ENCODE measurements around the gene HADHA. TPM values are rescaled to one million over a fixed set of nuclear protein-coding genes. Genes with fewer than 3 reads are reported as not detected.

Gene HADHA
- total RNA-seq, 2 experiments from 2014 or later, result 108 to 110 TPM

DNA sequence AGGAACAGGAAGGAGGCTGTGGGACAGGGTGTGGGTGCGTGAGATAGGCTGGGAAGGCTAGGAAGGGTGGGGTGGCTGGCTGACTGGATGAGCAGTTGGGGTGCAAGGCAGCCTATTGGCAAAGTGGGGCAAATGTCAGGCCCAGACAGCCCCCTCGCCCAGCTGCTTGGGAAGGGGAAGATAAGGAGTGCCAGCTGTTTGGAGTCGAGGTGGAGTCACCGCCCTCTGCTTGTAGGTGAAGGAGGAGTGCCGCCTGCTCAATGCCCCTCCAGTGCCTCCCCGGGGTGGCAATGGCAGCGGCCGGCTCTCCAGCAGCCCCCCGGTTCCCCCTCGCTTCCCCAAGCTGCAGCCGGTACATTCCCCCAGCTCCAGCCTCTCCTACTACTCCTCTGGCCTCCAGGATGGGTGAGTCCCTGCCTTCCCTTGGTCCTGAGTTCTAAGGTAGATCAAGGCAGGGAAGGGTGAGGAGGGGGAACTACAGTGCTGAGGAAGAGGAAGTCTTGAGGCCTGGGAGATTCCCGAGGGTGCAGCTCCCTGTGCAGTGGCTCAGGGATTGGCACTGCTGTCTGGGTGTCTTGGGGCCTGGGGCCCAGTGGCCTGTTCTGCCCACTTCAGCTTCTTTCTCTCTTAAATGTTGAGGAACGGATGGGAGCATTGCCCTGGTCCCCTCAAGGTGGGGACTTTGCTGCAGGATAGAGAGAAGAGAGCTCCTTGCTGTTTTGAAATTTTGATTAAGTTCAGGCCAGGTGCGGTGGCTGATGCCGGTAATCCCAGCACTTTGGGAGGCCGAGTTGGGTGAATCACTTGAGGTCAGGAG lies 58.3 kb downstream of the HADHA start:
- Mint-ChIP-seq H3K27me3 (peaks cover 12% of the 10 kb centered on the region), H3K27ac (no peak overlapping the region)

DNA sequence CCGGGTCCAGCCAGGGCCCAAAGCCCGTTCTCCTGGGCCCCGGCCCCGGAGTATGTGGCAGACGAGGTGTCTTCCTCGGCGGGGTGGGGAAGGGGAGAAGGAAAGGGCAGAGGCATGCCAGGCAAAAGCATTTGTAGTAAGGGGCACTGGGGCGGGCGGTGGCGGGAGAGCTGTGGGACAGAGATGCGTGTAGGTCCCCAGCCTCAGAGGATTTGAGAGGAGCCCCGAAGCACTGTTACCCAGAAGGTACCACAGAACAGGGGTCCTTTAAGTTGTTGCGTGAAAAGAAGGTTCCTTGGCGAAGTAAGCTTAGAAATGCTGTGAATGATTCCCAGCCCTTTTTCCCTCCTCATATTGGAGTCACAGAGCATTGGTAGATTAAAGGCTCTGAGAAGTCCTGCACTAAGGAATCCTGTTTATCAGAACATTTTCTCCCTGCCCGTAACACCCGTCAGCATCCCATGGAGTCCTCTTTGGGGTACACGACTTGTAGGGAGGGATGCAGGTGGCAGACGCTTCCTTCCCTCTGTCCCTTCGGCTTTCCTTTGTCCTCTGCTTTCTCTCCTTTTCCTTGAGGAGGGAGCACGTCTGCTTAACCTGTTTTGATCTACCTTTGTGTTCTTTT lies 59.0 kb downstream of the HADHA start:
- no peak overlapping the region for H3K27ac Mint-ChIP-seq
- H3K4me3 Mint-ChIP-seq, result peak overlapping the region; percentile 58
- H3K27me3 Mint-ChIP-seq, result peaks cover 16% of the 10 kb centered on the region

More for the DNA sequence above, 58.3 kb downstream of the HADHA start:
- ChIA-PET POLR2A (interaction anchor here (1.2 to 4.1 kb wide), 3 partner anchors 16 to 58 kb away, joined by 4 to 19 read pairs (median 4); partner anchors contain the start of genes HADHA and HADHB), CTCF (interaction anchor here (0.6 to 1.8 kb wide), 3 partner anchors 9 to 98 kb away, joined by 3 to 8 read pairs (median 4); no protein-coding TSS in a partner anchor)
- Mint-ChIP-seq H3K4me3 (peak overlapping the region; percentile 58), H3K4me1 (peaks cover 16% of the 10 kb centered on the region), H3K9me3 (no peaks in the 10 kb centered on the region), H3K36me3 (ENCODE audit: low read depth) (peaks cover 9% of the 10 kb centered on the region)
- DNase-seq, result no peak

DNA sequence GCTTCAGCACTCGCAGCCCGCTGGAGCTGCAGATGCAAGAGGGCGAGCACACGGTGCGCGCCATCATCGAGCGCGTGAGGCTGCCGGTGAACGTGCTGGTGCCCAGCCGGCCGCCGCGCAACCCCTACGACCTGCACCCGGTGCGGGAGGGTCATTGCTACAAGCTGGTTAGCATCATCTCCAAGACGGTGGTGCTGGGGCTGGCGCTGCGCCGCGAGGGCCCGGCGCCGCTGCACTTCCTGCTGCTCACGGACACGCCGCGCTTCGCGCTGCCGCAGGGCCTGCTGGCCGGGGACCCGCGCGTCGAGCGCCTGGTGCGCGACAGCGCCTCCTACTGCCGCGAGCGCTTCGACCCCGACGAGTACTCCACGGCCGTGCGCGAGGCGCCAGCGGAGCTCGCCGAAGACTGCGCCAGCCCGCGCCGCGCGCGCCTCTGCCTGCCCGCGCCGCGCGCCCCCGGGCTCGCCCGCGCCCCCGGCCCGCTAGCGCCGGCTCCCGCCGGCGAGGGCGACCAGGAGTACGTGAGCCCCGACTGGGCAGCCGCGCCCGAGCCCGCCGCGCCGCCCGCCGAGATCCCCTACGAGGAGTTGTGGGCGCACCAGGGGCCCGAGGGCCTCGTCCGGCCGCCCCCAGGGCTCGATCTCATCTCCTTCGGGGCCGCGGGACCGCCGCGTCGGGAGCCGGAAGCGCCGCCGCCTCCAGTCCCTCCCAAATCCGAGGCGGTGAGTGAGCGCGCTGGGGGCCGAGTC lies 59.7 kb downstream of the HADHA start:
- Mint-ChIP-seq H3K9me3 (no peaks in the 10 kb centered on the region), H3K27ac (no peak overlapping the region), H3K27me3 (peaks cover 20% of the 10 kb centered on the region), H3K4me1 (peaks cover 18% of the 10 kb centered on the region), H3K36me3 (ENCODE audit: low read depth) (no peaks in the 10 kb centered on the region), H3K4me3 (peak overlapping the region; percentile 58)
- peak; percentile 88 for DNase-seq
- ChIA-PET POLR2A (interaction anchor here (0.6 to 4.1 kb wide), 11 partner anchors 9 to 511 kb away, joined by 3 to 19 read pairs (median 4); partner anchors contain the start of genes ADGRF3, ASXL2, HADHA and HADHB), CTCF (interaction anchor here (0.5 to 2.1 kb wide), 25 partner anchors 8 to 847 kb away, joined by 3 to 9 read pairs (median 4); partner anchors contain the start of gene HADHA)

More for the DNA sequence above, 59.0 kb downstream of the HADHA start:
- Mint-ChIP-seq H3K9me3 (no peaks in the 10 kb centered on the region), H3K4me1 (peaks cover 16% of the 10 kb centered on the region), H3K36me3 (ENCODE audit: low read depth) (peaks cover 3% of the 10 kb centered on the region)
- ChIA-PET CTCF (interaction anchor here (0.5 to 2.1 kb wide), 25 partner anchors 8 to 848 kb away, joined by 3 to 9 read pairs (median 4); partner anchors contain the start of gene HADHA), POLR2A (interaction anchor here (0.9 to 4.1 kb wide), 7 partner anchors 9 to 307 kb away, joined by 3 to 19 read pairs (median 4); partner anchors contain the start of genes ASXL2, HADHA and HADHB)
- no peak for DNase-seq

DNA sequence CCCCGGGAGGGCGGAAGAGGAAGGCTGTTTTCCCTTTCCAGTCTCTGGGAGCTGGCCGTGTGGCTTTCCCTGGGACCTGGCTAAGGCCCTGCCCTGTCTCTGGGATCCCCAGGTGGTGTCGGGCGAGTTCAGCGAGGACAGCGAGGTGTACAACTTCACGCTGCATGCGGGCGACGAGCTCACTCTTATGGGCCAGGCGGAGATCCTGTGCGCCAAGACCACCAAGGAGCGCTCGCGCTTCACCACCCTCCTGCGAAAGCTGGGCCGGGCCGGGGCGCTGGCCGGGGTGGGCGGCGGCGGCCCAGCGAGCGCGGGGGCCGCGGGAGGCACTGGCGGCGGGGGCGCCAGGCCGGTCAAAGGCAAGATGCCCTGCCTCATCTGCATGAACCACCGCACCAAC lies 60.3 kb downstream of the HADHA start:
- POLR2A ChIA-PET, result interaction anchor here (0.6 to 4.1 kb wide), 10 partner anchors 8 to 510 kb away, joined by 3 to 19 read pairs (median 4); partner anchors contain the start of genes ADGRF3, ASXL2, HADHA and HADHB
- Mint-ChIP-seq H3K4me3 (peak overlapping the region; percentile 47), H3K9me3 (no peaks in the 10 kb centered on the region), H3K27me3 (peaks cover 24% of the 10 kb centered on the region), H3K36me3 (ENCODE audit: low read depth) (no peaks in the 10 kb centered on the region), H3K4me1 (peaks cover 21% of the 10 kb centered on the region), H3K27ac (no peak overlapping the region)
- no peak for DNase-seq
- CTCF ChIA-PET, result interaction anchor here (0.7 to 2.1 kb wide), 18 partner anchors 8 to 847 kb away, joined by 3 to 9 read pairs (median 4); partner anchors contain the start of gene HADHA

DNA sequence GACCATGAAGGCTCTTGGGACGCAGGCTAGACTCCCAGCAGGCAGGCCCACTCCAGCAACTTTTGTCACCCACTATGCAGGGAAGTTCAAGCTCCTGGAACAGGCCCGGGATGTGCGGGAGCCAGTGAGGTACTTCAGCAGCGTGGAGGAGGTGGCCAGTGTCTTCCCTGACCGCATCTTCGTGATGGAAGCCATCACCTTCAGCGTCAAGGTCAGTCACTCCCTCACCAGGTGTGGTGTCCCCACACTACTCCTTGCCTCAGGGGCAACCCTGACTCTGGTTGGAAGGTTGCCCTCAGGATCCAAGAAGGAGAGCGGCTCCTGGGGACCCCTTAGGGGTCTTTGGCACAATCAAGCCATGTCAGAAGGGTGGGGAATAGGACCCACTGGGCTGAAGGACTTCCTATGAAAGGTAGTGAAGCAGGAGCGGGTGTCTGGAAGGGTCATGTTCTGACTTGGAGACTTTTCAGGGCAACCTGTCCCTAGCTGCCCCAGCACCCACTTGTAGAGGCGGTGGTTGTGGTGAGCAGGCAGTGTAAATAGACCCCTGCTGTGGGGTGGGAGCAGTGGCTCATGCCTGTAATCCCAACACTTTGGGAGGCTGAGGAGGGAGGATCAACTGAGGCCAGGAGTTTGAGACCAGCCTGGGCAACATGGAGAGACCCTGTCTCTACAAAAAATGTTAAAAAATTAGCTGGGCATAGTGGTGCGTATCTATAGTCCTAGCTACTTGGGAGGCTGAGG lies 61.4 kb downstream of the HADHA start:
- peaks cover 27% of the 10 kb centered on the region for H3K27me3 Mint-ChIP-seq
- peaks cover 23% of the 10 kb centered on the region for H3K4me1 Mint-ChIP-seq
- ChIA-PET POLR2A (interaction anchor here (4.1 kb wide), 1 partner anchor 62 kb away, joined by 19 read pairs; the partner anchor contains the start of genes HADHA and HADHB), CTCF (interaction anchor here (1.9 to 2.0 kb wide), 3 partner anchors 15 to 286 kb away, joined by 6 to 9 read pairs (median 9); partner anchors contain the start of gene HADHA)
- DNase-seq, result no peak
- no peak overlapping the region for H3K4me3 Mint-ChIP-seq
- H3K9me3 Mint-ChIP-seq, result no peaks in the 10 kb centered on the region
- no peaks in the 10 kb centered on the region for H3K36me3 Mint-ChIP-seq (ENCODE audit: low read depth)
- no peak overlapping the region for H3K27ac Mint-ChIP-seq

DNA sequence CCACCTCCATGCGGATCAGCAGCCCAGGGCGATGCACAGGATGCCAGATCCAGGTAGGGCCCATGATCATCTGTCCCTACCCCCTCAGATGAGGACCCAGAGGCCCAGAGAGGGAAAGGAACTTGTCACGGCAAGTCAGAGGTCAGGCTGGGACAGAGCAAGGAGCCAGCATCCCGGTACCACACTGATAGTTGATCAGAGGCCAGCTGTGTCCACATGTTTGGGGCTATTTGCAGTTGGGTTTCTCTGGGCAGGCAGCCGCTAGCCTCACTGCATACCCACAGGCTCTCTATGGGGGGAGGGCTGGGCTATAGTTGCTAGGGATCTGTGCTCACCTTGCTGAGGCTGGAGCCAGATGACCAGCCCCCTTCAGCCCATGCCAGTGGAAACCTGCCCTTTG lies 62.0 kb downstream of the HADHA start:
- Mint-ChIP-seq H3K27me3 (peaks cover 28% of the 10 kb centered on the region), H3K36me3 (ENCODE audit: low read depth) (no peaks in the 10 kb centered on the region), H3K4me1 (peaks cover 23% of the 10 kb centered on the region), H3K27ac (no peak overlapping the region), H3K9me3 (no peaks in the 10 kb centered on the region), H3K4me3 (no peak overlapping the region)
- CTCF ChIA-PET, result interaction anchor here (1.2 kb wide), 1 partner anchor 232 kb away, joined by 4 read pairs; no protein-coding TSS in a partner anchor
- POLR2A ChIA-PET, result no interaction called here
- DNase-seq, result no peak

DNA sequence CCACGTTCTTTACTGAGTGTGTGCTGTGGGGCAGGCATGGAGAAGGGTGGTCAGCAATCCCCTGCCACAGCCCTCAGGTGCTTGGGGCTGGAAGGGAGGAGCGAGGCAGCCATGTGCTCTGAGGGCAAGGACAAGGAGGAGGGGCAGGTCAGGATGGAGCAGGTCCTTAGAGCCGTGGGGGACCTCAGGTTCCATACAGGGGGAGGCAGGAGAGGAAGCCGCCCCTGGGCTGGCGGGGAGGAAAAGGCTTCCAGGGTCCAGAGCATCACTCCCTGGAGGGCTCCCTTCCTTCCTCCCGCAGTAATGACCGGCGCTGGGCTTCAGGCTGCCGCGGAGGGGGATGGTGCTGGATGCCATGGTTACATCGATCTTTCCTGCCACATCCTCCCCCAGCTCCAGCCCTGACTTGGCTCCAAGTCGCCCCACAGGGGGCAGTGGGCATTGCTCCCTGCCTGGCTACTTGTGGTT lies 65.0 kb downstream of the HADHA start:
- Mint-ChIP-seq H3K4me1 (peaks cover 15% of the 10 kb centered on the region), H3K27ac (no peak overlapping the region), H3K4me3 (no peak overlapping the region), H3K9me3 (no peaks in the 10 kb centered on the region), H3K27me3 (peaks cover 40% of the 10 kb centered on the region), H3K36me3 (ENCODE audit: low read depth) (no peaks in the 10 kb centered on the region)
- no peak for DNase-seq
- POLR2A ChIA-PET, result no interaction called here
- CTCF ChIA-PET, result interaction anchor here (0.9 kb wide), 1 partner anchor 18 kb away, joined by 3 read pairs; no protein-coding TSS in a partner anchor

DNA sequence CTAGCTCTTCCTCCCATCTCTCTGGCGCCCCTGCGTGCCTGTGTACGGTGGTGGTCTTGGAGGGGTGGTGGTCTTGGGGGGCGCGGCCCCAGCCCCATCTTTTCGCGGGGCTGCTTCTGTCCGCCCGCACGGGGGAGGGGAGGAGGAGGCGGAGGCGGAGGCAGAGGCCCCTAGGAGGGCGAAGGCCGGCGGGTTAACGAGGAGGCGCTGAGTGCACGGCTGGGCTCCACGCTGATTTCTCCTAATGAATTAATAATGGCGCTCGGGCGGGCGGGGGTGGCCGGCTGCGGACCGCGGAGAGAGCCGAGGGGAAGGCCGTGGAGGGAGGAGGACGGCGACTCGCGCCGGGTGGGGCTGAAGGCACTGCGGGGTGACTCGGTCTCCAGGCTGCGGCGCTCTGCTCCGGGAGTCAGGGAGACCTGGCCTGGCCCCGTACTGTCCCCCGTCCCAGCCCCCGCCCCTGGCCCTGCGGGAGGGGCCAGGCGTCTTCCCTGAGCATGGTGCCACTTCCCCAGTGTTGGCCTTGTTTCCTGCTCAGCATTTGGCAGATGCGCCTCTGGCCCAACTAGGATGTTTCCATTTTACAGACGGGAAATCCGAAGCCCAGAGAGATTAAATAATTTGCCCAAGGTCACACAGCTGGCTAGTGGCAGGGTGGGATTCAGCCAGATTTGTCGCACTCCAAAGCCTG lies 65.5 kb downstream of the HADHA start:
- POLR2A ChIA-PET, result no interaction called here
- Mint-ChIP-seq H3K9me3 (no peaks in the 10 kb centered on the region), H3K27me3 (peaks cover 42% of the 10 kb centered on the region), H3K4me3 (no peak overlapping the region), H3K4me1 (peaks cover 15% of the 10 kb centered on the region), H3K27ac (no peak overlapping the region), H3K36me3 (ENCODE audit: low read depth) (no peaks in the 10 kb centered on the region)
- CTCF ChIA-PET, result interaction anchor here (0.6 to 0.9 kb wide), 2 partner anchors 19 to 283 kb away, joined by 3 to 5 read pairs; no protein-coding TSS in a partner anchor
- no peak for DNase-seq

DNA sequence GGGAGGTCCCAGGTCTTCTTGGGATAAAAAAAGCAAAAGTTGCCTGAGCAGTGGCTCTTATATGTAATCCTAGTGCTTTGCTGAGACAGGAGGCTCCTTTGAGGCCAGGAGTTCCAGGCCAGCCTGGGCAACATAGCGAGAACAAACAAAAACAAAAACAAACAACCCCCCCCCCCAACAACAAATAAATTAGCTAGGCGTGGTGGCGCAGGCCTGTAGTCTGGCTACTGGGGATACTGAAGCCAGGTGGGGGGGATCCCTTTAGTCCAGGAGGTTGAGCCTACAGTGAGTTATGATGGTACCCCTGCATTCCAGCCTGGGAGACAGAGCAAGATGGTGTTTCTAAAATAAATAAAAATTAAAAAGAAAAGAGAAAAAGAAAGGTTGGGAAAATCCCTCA lies 66.2 kb downstream of the HADHA start:
- Mint-ChIP-seq H3K4me3 (no peak overlapping the region), H3K27ac (no peak overlapping the region), H3K36me3 (ENCODE audit: low read depth) (no peaks in the 10 kb centered on the region), H3K27me3 (peaks cover 40% of the 10 kb centered on the region), H3K9me3 (no peaks in the 10 kb centered on the region), H3K4me1 (peaks cover 12% of the 10 kb centered on the region)
- ChIA-PET CTCF (interaction anchor here (0.6 kb wide), 1 partner anchor 284 kb away, joined by 5 read pairs; no protein-coding TSS in a partner anchor), POLR2A (no interaction called here)
- DNase-seq, result no peak

DNA sequence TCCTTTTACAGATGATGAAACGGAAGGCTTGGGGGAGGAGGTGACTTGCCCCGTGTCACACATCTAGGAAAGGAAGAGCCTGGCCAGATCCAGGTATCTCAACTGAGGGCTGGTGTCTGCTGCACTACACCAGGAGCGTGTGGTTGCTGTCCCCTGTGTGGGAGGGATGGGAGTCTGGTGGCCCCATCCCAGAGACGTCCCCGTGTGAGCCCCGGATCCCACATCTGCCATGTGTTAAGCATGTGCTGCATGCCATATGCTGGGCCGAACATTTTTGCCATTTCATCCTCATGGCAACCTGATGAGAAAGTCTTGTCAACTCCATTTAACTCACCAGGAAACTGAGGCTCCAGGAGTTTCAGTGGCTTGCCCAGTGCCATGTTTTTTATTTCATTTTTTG lies 67.3 kb downstream of the HADHA start:
- H3K9me3 Mint-ChIP-seq, result no peaks in the 10 kb centered on the region
- peaks cover 15% of the 10 kb centered on the region for H3K4me1 Mint-ChIP-seq
- POLR2A ChIA-PET, result no interaction called here
- H3K27me3 Mint-ChIP-seq, result peaks cover 41% of the 10 kb centered on the region
- CTCF ChIA-PET, result no interaction called here
- DNase-seq, result no peak
- H3K36me3 Mint-ChIP-seq (ENCODE audit: low read depth), result no peaks in the 10 kb centered on the region
- H3K27ac Mint-ChIP-seq, result no peak overlapping the region
- H3K4me3 Mint-ChIP-seq, result no peak overlapping the region

DNA sequence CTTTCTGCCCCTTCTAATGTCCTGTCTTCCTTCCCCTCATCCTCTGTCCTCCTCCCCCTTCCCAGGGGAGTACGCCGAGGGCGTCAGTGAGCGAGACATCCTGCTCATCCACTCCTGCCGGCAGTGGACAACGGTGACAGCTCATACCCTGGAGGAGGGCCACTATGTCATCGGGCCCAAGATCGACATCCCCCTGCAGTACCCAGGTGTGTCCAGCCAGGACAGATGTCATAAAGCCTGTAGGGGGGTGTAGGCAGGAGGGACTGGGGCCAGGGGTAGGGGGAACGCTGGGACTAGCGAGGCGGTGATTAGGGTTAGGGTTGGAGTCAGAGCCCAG lies 68.2 kb downstream of the HADHA start:
- Mint-ChIP-seq H3K27me3 (peaks cover 47% of the 10 kb centered on the region), H3K4me1 (peaks cover 22% of the 10 kb centered on the region), H3K9me3 (no peaks in the 10 kb centered on the region), H3K4me3 (no peak overlapping the region), H3K36me3 (ENCODE audit: low read depth) (peaks cover 3% of the 10 kb centered on the region), H3K27ac (no peak overlapping the region)
- ChIA-PET CTCF (interaction anchor here (0.8 kb wide), 1 partner anchor 8 kb away, joined by 3 read pairs; no protein-coding TSS in a partner anchor), POLR2A (interaction anchor here (1.2 kb wide), 1 partner anchor 8 kb away, joined by 5 read pairs; no protein-coding TSS in a partner anchor)
- DNase-seq, result no peak

All from activated CD4-positive, alpha-beta memory T cell treated with anti-CD3 and anti-CD28 coated beads, Interleukin-2, amount 10 ng/mL, durations not matched to agents 7 days and 5 days (primary cell).